Fibroblast of lung (primary cell): ENCODE results near the gene CLEC16A. TPM values are rescaled to one million over a fixed set of nuclear protein-coding genes. Genes with fewer than 3 reads are reported as not detected.

Source experiments
- DNase-seq, 2 donors: peaks; one replicate each; pipeline versions ENCODE4 v3.0.0 to v3.0.0-alpha.2; 2010; ENCODE audit warnings: low read depth in 2 of 2
- H2AFZ ChIP-seq: 2 replicates; pipeline ENCODE4 v1.5.1; 2012; ENCODE audit warnings: low read length, control low read depth, inconsistent platforms
- H3K27ac ChIP-seq: 2 replicates; pipeline ENCODE4 v1.5.1; 2011; ENCODE audit warnings: low read length, control low read depth; ENCODE audit not compliant: insufficient read depth
- H3K27me3 ChIP-seq: 2 replicates; pipeline ENCODE4 v1.5.1; 2011; ENCODE audit warnings: mild to moderate bottlenecking, low read length; ENCODE audit not compliant: control insufficient read depth, insufficient read depth
- H3K36me3 ChIP-seq: 2 replicates; pipeline ENCODE4 v1.5.1; 2011; ENCODE audit warnings: low read length; ENCODE audit not compliant: control insufficient read depth, insufficient read depth
- H3K4me1 ChIP-seq: 2 replicates; pipeline ENCODE4 v1.5.1; 2011; ENCODE audit warnings: low read length; ENCODE audit not compliant: control insufficient read depth, insufficient read depth; ENCODE audit errors: extremely low read depth
- H3K4me2 ChIP-seq: 2 replicates; pipeline ENCODE4 v1.5.1; 2011; ENCODE audit warnings: low read length, control low read depth; ENCODE audit not compliant: insufficient read depth; ENCODE audit errors: extremely low read depth
- H3K4me3 ChIP-seq, 4 experiments: fragments of 200-600 bp in 1 of 4; sonication (generic) in 1 of 4; replicated peaks in 1 of 4; 2 replicates each; pipeline ENCODE4 v1.5.1; 2011 to 2016; ENCODE audit warnings: low read length in 4 of 4, low read depth in 3 of 4, mild to moderate bottlenecking in 3 of 4, control low read depth in 2 of 4, inconsistent platforms in 1 of 4, mixed read lengths in 1 of 4; ENCODE audit not compliant: insufficient read depth in 1 of 4; ENCODE audit errors: control extremely low read depth in 1 of 4
- H3K79me2 ChIP-seq: 2 replicates; pipeline ENCODE4 v1.5.1; 2012; ENCODE audit warnings: mild to moderate bottlenecking, low read length, inconsistent platforms; ENCODE audit not compliant: control insufficient read depth, insufficient read depth
- H3K9ac ChIP-seq: 2 replicates; pipeline ENCODE4 v1.5.1; 2011; ENCODE audit warnings: mild to moderate bottlenecking, low read length, control low read depth; ENCODE audit not compliant: insufficient read depth
- H3K9me3 ChIP-seq: 2 replicates; pipeline ENCODE4 v1.5.1; 2012; ENCODE audit warnings: low read depth, low read length; ENCODE audit not compliant: control insufficient read depth, insufficient read depth
- H4K20me1 ChIP-seq: 2 replicates; pipeline ENCODE4 v1.5.1; 2011; ENCODE audit warnings: low read length; ENCODE audit not compliant: control insufficient read depth, insufficient read depth; ENCODE audit errors: extremely low read depth
- CTCF ChIP-seq, 2 donors: IDR thresholded peaks in 1 of 2; conservative IDR thresholded peaks in 1 of 2; 1 replicate in 1 of 2; 2 replicates in 1 of 2; pipeline ENCODE4 v1.5.1; 2011 to 2012; ENCODE audit warnings: low read length in 2 of 2, control low read depth in 1 of 2, inconsistent platforms in 1 of 2, low read depth in 1 of 2, mild to moderate bottlenecking in 1 of 2
- EZH2 ChIP-seq: IDR thresholded peaks from 2 replicates; pipeline ENCODE4 v1.5.1; 2012; ENCODE audit warnings: low read length, control low read depth, mild to moderate bottlenecking; ENCODE audit errors: missing control alignments
- polyA plus RNA-seq, 2 donors: library from polyadenylated mRNA; depleted of rRNA in 1 of 2; stranded (reverse) in 1 of 2; unstranded in 1 of 2; fragments of >200 nt; gene quantifications; 2 replicates each; pipeline ENCODE4 v1.2.1, GENCODE V29; 2011 to 2012; ENCODE audit warnings: missing spikeins in 1 of 2
- total RNA-seq: library from RNA; depleted of rRNA; stranded (reverse); fragments of >200 nt; gene quantifications from 2 replicates; pipeline ENCODE4 v1.2.1, GENCODE V29; 2014

The CLEC16A gene
- total and polyA plus RNA-seq, 2 donors (not counting 1 experiment from before 2014, with no cell fraction given): 9.1 to 22.0 TPM

DNA sequence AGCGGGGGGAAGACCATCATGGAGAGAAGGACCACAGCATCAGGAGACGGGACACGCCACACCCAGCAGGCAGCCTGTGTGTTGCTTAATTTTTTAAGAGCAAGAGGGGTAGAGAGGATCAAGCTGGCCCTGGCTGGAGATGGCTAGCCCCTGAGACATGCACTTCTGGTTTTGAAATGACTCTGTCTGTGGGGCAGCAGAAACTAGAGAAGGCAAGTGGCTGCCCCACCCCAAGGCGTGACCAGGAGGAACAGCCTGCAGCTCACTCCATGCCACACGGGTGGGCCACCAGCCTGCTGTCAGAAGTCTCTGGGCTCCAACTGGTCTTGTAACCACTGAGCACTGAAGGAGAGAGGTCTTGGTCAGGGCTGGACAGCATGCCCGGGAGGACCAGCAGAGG lies 236.1 kb downstream of the CLEC16A start:
- TF ChIP-seq EZH2 (no peak), CTCF (conservative IDR thresholded peaks at IDR 0.05 in 1 of 2, IDR thresholded peaks at IDR 0.05 in 1 of 2; ENCODE audit: low read depth in 1 of 2, low read length in 2 of 2) (no peak)
- H3K79me2 ChIP-seq: no peaks in the 10 kb centered on the region
- no peaks in the 10 kb centered on the region for H3K4me1 ChIP-seq
- H2AFZ ChIP-seq: no peak overlapping the region
- no peak overlapping the region for H3K9ac ChIP-seq
- H3K4me2 ChIP-seq: no peak overlapping the region
- no peak overlapping the region for H3K4me3 ChIP-seq
- no peak for DNase-seq
- no peaks in the 10 kb centered on the region for H3K27me3 ChIP-seq
- H3K36me3 ChIP-seq: no peaks in the 10 kb centered on the region
- H4K20me1 ChIP-seq: no peaks in the 10 kb centered on the region
- no peaks in the 10 kb centered on the region for H3K9me3 ChIP-seq
- no peak overlapping the region for H3K27ac ChIP-seq

GRCh38 chr16:11181242-11181898 lies 237.0 kb downstream of the CLEC16A start:
- Histone ChIP-seq H3K27me3 (no peaks in the 10 kb centered on the region), H3K9me3 (no peaks in the 10 kb centered on the region), H3K4me3 (no peak overlapping the region), H3K36me3 (no peaks in the 10 kb centered on the region), H2AFZ (no peak overlapping the region), H3K4me2 (no peak overlapping the region), H3K4me1 (no peaks in the 10 kb centered on the region), H3K27ac (no peak overlapping the region), H3K9ac (no peak overlapping the region), H4K20me1 (no peaks in the 10 kb centered on the region), H3K79me2 (no peaks in the 10 kb centered on the region)
- TF ChIP-seq CTCF (conservative IDR thresholded peaks at IDR 0.05 in 1 of 2, IDR thresholded peaks at IDR 0.05 in 1 of 2; ENCODE audit: low read depth in 1 of 2, low read length in 2 of 2) (no peak), EZH2 (no peak)
- DNase-seq: no peak

DNA sequence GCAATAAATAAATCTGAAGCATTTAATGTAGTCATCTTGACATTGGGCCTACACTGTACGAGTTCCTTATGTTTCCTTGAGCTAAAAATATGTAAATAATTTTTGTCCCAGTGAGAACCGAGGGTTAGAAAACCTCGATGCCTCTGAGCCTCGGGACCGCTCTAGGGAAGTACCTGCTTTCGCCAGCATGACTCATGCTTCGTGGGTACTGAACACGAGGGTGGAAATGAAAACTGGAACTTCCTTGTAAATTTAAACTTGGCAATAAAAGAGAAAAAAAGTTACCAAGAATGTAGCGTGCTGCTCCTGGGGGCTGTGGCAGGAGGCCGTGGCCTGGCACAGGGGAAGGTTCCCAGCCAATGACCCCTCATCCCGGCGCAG lies 237.5 kb downstream of the CLEC16A start:
- Histone ChIP-seq H3K4me2 (no peak overlapping the region), H3K9ac (no peak overlapping the region), H3K36me3 (no peaks in the 10 kb centered on the region), H3K4me1 (no peaks in the 10 kb centered on the region), H3K4me3 (no peak overlapping the region), H4K20me1 (no peaks in the 10 kb centered on the region), H3K27ac (no peak overlapping the region), H2AFZ (no peak overlapping the region), H3K9me3 (no peaks in the 10 kb centered on the region), H3K79me2 (no peaks in the 10 kb centered on the region), H3K27me3 (no peaks in the 10 kb centered on the region)
- TF ChIP-seq CTCF (conservative IDR thresholded peaks at IDR 0.05 in 1 of 2, IDR thresholded peaks at IDR 0.05 in 1 of 2; ENCODE audit: low read depth in 1 of 2, low read length in 2 of 2) (no peak), EZH2 (no peak)
- peak; percentile 29 to 34 for DNase-seq
